Gastroesophageal sphincter (tissue), 3 donors: ENCODE data around the gene ARRDC4.

Experiments
- CTCF ChIP-seq, 4 experiments: fragments of 200-600 bp in 2 of 4; fragments of 450-650 bp in 2 of 4; sonication (generic) in 1 of 4; IDR thresholded peaks; one replicate each; pipeline ENCODE4 v1.5.1; 2017 to 2019; ENCODE audit warnings: antibody characterized with exemption in 4 of 4, mild to moderate bottlenecking in 2 of 4, moderate library complexity in 2 of 4
- EP300 ChIP-seq: sonication (generic); formaldehyde crosslinking; IDR thresholded peaks from one replicate; pipeline ENCODE4 v1.6.1; 2017; ENCODE audit warnings: antibody characterized with exemption, mild to moderate bottlenecking
- POLR2A ChIP-seq, 2 donors: fragments of 450-650 bp; IDR thresholded peaks; one replicate each; pipeline ENCODE4 v1.6.1; 2017; ENCODE audit warnings: antibody characterized with exemption in 2 of 2, mild to moderate bottlenecking in 2 of 2, moderate library complexity in 1 of 2
- POLR2AphosphoS5 ChIP-seq: sonication (generic); formaldehyde crosslinking; IDR thresholded peaks from one replicate; pipeline ENCODE4 v1.6.1; 2017; ENCODE audit warnings: antibody characterized with exemption

GRCh38 chr15:97963779-97964178, 3.3 kb downstream of the ARRDC4 start:
- TF ChIP-seq CTCF (IDR thresholded peaks at IDR 0.05) = no peak
- no peak for TF ChIP-seq POLR2AphosphoS5
- no peak for TF ChIP-seq POLR2A (IDR thresholded peaks at IDR 0.05)
- no peak for TF ChIP-seq EP300
